Erythroblast (primary cell): ENCODE measurements around the gene DEF6.

Source experiments
- GATA1 ChIP-seq: IDR thresholded peaks from 2 replicates; pipeline ENCODE4 v1.6.1; 2011; ENCODE audit warnings: low read depth, mild to moderate bottlenecking, control low read depth, low read length, moderate library complexity
- POLR2A ChIP-seq: IDR thresholded peaks from 2 replicates; pipeline ENCODE4 v1.6.1; 2011; ENCODE audit warnings: mild to moderate bottlenecking, low read length

GRCh38 chr6:35310265-35310831, 12.7 kb downstream of the DEF6 start:
- TF ChIP-seq POLR2A = no peak
- TF ChIP-seq GATA1 = no peak
